CD8-positive, alpha-beta memory T cell (primary cell): ENCODE measurements around the gene TTC28. TPM values are rescaled to one million over a fixed set of nuclear protein-coding genes. Genes with fewer than 3 reads are reported as not detected.

ENCODE experiments used
- CTCF ChIA-PET: fragments of 350-600 bp; sonication (Branson Sonifier 250); formaldehyde crosslinking; loops from one replicate; lab custom pipeline; 2021; ENCODE audit warnings: antibody characterized with exemption; lab: Charles Lee
- POLR2A ChIA-PET: fragments of 350-600 bp; sonication (Branson Sonifier 250); formaldehyde crosslinking; loops from one replicate; lab custom pipeline; 2021; ENCODE audit warnings: antibody characterized with exemption; lab: Charles Lee
- DNase-seq, 5 donors: peaks; one replicate each; pipeline versions ENCODE4 v3.0.0 to v3.0.0-alpha.2; 2020 to 2022; ENCODE audit warnings: mixed read lengths in 1 of 5
- H3K27ac ChIP-seq: one replicate; pipeline ENCODE4 v1.7.0; 2013; ENCODE audit warnings: low read depth, mild to moderate bottlenecking, low read length, moderate library complexity
- H3K27me3 ChIP-seq: 2 replicates; pipeline ENCODE4 v1.7.0; 2013; ENCODE audit warnings: low read length, mild to moderate bottlenecking; ENCODE audit not compliant: insufficient read depth, poor library complexity, severe bottlenecking
- H3K36me3 ChIP-seq: 2 replicates; pipeline ENCODE4 v1.7.0; 2013; ENCODE audit warnings: mild to moderate bottlenecking, low read length, moderate library complexity; ENCODE audit not compliant: insufficient read depth
- H3K4me1 ChIP-seq: 2 replicates; pipeline ENCODE4 v1.7.0; 2013; ENCODE audit warnings: mild to moderate bottlenecking, low read length, moderate library complexity; ENCODE audit not compliant: insufficient read depth
- H3K4me3 ChIP-seq: 2 replicates; pipeline ENCODE4 v1.7.0; 2013; ENCODE audit warnings: mild to moderate bottlenecking, low read length
- H3K9me3 ChIP-seq: 2 replicates; pipeline ENCODE4 v1.7.0; 2013; ENCODE audit warnings: mild to moderate bottlenecking, low read length
- H3K27ac Mint-ChIP-seq, 8 donors: one replicate each; pipeline ENCODE4 v1.8.0; 2020 to 2021; ENCODE audit warnings: mixed read lengths in 8 of 8, mild to moderate bottlenecking in 6 of 8, inconsistent platforms in 3 of 8, moderate library complexity in 3 of 8
- H3K27me3 Mint-ChIP-seq, 2 donors: one replicate each; pipeline ENCODE4 v1.8.0; 2020 to 2021; ENCODE audit warnings: mixed read lengths in 2 of 2, mild to moderate bottlenecking in 1 of 2, moderate library complexity in 1 of 2
- H3K36me3 Mint-ChIP-seq, 3 donors: one replicate each; pipeline ENCODE4 v1.8.0; 2020 to 2021; ENCODE audit warnings: mixed read lengths in 3 of 3, inconsistent platforms in 1 of 3, mild to moderate bottlenecking in 1 of 3
- H3K4me1 Mint-ChIP-seq, 3 donors: one replicate each; pipeline ENCODE4 v1.8.0; 2020 to 2021; ENCODE audit warnings: mixed read lengths in 3 of 3, inconsistent platforms in 1 of 3, mild to moderate bottlenecking in 1 of 3
- H3K4me3 Mint-ChIP-seq, 7 donors: one replicate each; pipeline ENCODE4 v1.8.0; 2020 to 2021; ENCODE audit warnings: mixed read lengths in 7 of 7, mild to moderate bottlenecking in 6 of 7, moderate library complexity in 4 of 7, inconsistent platforms in 2 of 7
- H3K9me3 Mint-ChIP-seq, 5 donors: one replicate each; pipeline ENCODE4 v1.8.0; 2020 to 2022; ENCODE audit warnings: mixed read lengths in 5 of 5, mild to moderate bottlenecking in 3 of 5, moderate library complexity in 2 of 5, inconsistent platforms in 1 of 5
- polyA plus RNA-seq: library from polyadenylated mRNA; unstranded; fragments of 300-500 nt; fragmentation: Illumina TruSeq; gene quantifications from one replicate; pipeline ENCODE4 v1.2.3, GENCODE V29; 2021
- total RNA-seq, 2 experiments: library from RNA; stranded (reverse); gene quantifications; one replicate each; pipeline ENCODE4 v1.2.3, GENCODE V29; 2021

TTC28 gene
- total and polyA plus RNA-seq, 3 experiments from 2014 or later: 0.24 to 0.60 (median 0.51) TPM

DNA sequence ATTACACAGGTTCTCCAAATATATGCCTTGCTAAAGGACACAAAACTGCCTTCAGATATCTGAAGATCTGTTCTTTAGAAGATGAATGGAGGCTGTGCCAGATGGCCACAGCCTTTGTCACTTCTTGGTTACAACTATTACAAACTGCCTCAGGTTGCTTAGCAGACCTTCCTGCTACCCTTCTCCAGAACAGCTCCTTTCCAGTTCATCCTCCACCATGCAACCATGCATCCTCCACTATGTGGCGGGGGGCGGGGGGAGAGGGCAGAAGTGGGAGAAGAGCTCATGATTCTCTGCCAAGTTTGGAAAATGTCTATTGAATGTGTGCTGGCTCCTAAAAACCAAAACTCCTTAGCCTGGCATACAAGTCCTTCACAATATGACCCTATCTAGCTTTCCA, 267.5 kb downstream of the TTC28 start:
- Histone ChIP-seq H3K4me1 (no peaks in the 10 kb centered on the region), H3K9me3 (no peaks in the 10 kb centered on the region), H3K27ac (no peak overlapping the region), H3K4me3 (no peak overlapping the region), H3K27me3 (no peaks in the 10 kb centered on the region), H3K36me3 (no peaks in the 10 kb centered on the region)
- Mint-ChIP-seq H3K9me3 (no peaks in the 10 kb centered on the region), H3K4me3 (no peak overlapping the region), H3K27me3 (peaks cover 6 to 37% of the 10 kb centered on the region in 2 donors), H3K36me3 (no peaks in the 10 kb centered on the region), H3K27ac (peak overlapping the region in 1 of 8 donors; percentile 26), H3K4me1 (no peaks in the 10 kb centered on the region)
- no peak for DNase-seq
- CTCF ChIA-PET: no interaction called here
- POLR2A ChIA-PET: no interaction called here

GRCh38 chr22:28411125-28411524, 268.5 kb downstream of the TTC28 start:
- Histone ChIP-seq H3K36me3 (no peaks in the 10 kb centered on the region), H3K27me3 (no peaks in the 10 kb centered on the region), H3K4me1 (no peaks in the 10 kb centered on the region), H3K27ac (no peak overlapping the region), H3K9me3 (no peaks in the 10 kb centered on the region), H3K4me3 (no peak overlapping the region)
- H3K9me3 Mint-ChIP-seq: no peaks in the 10 kb centered on the region
- no peak for DNase-seq
- H3K36me3 Mint-ChIP-seq: no peaks in the 10 kb centered on the region
- POLR2A ChIA-PET: no interaction called here
- H3K4me3 Mint-ChIP-seq: no peak overlapping the region
- H3K27ac Mint-ChIP-seq: no peak overlapping the region
- H3K27me3 Mint-ChIP-seq: peaks cover 4 to 31% of the 10 kb centered on the region in 2 donors
- CTCF ChIA-PET: no interaction called here
- H3K4me1 Mint-ChIP-seq: no peaks in the 10 kb centered on the region

GRCh38 chr22:28410050-28410816, 269.4 kb downstream of the TTC28 start:
- Mint-ChIP-seq H3K4me1 (no peaks in the 10 kb centered on the region), H3K9me3 (no peaks in the 10 kb centered on the region), H3K27ac (no peak overlapping the region), H3K4me3 (no peak overlapping the region), H3K27me3 (peaks cover 4 to 27% of the 10 kb centered on the region in 2 donors), H3K36me3 (no peaks in the 10 kb centered on the region)
- no peak overlapping the region for H3K27ac ChIP-seq
- H3K27me3 ChIP-seq: no peaks in the 10 kb centered on the region
- CTCF ChIA-PET: no interaction called here
- no peaks in the 10 kb centered on the region for H3K9me3 ChIP-seq
- H3K36me3 ChIP-seq: no peaks in the 10 kb centered on the region
- POLR2A ChIA-PET: no interaction called here
- no peak for DNase-seq
- no peak overlapping the region for H3K4me3 ChIP-seq
- no peaks in the 10 kb centered on the region for H3K4me1 ChIP-seq

DNA sequence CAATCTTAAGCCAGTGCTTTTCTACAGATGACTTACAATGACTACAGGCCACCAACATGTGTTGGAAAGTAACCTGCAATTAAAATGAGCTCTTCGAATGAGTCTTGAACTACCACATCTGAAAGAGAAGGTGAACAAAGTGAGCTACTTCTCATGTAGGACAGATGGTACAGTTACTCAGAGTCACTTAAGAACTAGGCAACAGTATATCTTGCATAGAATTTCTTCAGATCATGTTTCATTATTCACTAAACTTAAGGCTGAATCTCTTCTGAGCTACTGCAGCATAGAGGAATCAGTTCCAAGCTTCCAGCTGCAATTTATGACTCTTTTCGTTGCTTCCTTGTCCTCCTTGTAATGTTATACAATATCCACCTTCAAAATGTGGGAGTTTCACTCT, 270.9 kb downstream of the TTC28 start:
- H3K4me1 ChIP-seq: no peaks in the 10 kb centered on the region
- no peak overlapping the region for H3K27ac ChIP-seq
- POLR2A ChIA-PET: no interaction called here
- H3K9me3 Mint-ChIP-seq: no peaks in the 10 kb centered on the region
- H3K4me3 Mint-ChIP-seq: no peak overlapping the region
- H3K27me3 Mint-ChIP-seq: peaks cover 4 to 19% of the 10 kb centered on the region in 2 donors
- H3K4me3 ChIP-seq: no peak overlapping the region
- DNase-seq: no peak
- no peaks in the 10 kb centered on the region for H3K9me3 ChIP-seq
- H3K27me3 ChIP-seq: no peaks in the 10 kb centered on the region
- H3K36me3 ChIP-seq: no peaks in the 10 kb centered on the region
- no peak overlapping the region for H3K27ac Mint-ChIP-seq
- no peaks in the 10 kb centered on the region for H3K36me3 Mint-ChIP-seq
- no peaks in the 10 kb centered on the region for H3K4me1 Mint-ChIP-seq
- CTCF ChIA-PET: no interaction called here

DNA sequence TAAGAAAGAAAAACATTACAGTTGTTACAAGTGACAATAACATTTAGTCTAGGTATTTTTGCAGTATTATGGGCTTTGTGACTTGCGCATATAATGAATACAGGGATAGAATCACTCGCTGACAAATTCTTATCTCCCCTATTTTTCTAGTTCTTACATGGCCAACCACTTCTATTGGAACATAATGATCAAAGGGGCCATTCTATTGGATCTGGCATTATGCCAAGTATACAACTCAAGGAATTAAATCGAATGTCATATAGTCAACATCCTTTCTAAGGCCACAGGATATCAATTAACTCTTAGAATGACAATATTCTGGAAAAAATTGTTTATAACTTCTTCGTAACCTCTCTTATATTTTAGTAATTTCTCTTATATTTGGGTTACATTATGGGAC, 272.0 kb downstream of the TTC28 start:
- Histone ChIP-seq H3K4me1 (no peaks in the 10 kb centered on the region), H3K4me3 (no peak overlapping the region), H3K27ac (no peak overlapping the region), H3K27me3 (no peaks in the 10 kb centered on the region), H3K36me3 (no peaks in the 10 kb centered on the region), H3K9me3 (no peaks in the 10 kb centered on the region)
- Mint-ChIP-seq H3K36me3 (no peaks in the 10 kb centered on the region), H3K4me3 (no peak overlapping the region), H3K4me1 (no peaks in the 10 kb centered on the region), H3K9me3 (no peaks in the 10 kb centered on the region), H3K27ac (no peak overlapping the region), H3K27me3 (peaks cover 0 to 15% of the 10 kb centered on the region in 2 donors)
- POLR2A ChIA-PET: no interaction called here
- no peak for DNase-seq
- CTCF ChIA-PET: no interaction called here

- no peaks in the 10 kb centered on the region for H3K36me3 ChIP-seq
- H3K27ac ChIP-seq: no peak overlapping the region
- no peak for DNase-seq
- ChIA-PET POLR2A (no interaction called here), CTCF (no interaction called here)
- no peaks in the 10 kb centered on the region for H3K4me1 ChIP-seq
- Mint-ChIP-seq H3K27me3 (peaks cover 0 to 11% of the 10 kb centered on the region in 2 donors), H3K9me3 (no peaks in the 10 kb centered on the region), H3K4me1 (no peaks in the 10 kb centered on the region), H3K4me3 (no peak overlapping the region), H3K36me3 (no peaks in the 10 kb centered on the region), H3K27ac (no peak overlapping the region)
- H3K27me3 ChIP-seq: no peaks in the 10 kb centered on the region
- no peak overlapping the region for H3K4me3 ChIP-seq
- H3K9me3 ChIP-seq: no peaks in the 10 kb centered on the region
Measured at GRCh38 chr22:28406246-28406645, 273.4 kb downstream of the TTC28 start.

DNA sequence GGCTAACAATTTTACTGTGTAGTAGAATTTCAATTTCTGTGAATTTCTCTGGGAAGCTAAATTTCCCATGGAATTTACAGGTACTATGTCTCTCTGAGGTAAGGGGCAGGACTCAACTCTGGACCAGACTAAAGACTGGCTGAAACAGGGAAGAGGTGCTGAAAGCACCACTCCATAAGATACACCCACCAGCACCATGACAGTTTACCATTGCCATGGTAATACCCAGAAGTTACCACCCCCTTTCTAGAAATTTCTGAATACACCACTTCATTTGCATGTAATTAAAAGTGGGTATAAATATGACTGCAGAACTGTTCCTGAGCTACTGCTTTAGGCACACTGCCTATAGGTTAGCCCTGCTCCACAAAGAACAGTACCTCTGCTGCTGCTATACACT, 274.1 kb downstream of the TTC28 start:
- no peaks in the 10 kb centered on the region for H3K4me1 Mint-ChIP-seq
- H3K4me1 ChIP-seq: no peaks in the 10 kb centered on the region
- H3K4me3 Mint-ChIP-seq: no peak overlapping the region
- POLR2A ChIA-PET: no interaction called here
- peaks cover 1 to 8% of the 10 kb centered on the region in 2 donors for H3K27me3 Mint-ChIP-seq
- CTCF ChIA-PET: no interaction called here
- no peak overlapping the region for H3K27ac ChIP-seq
- H3K36me3 ChIP-seq: no peaks in the 10 kb centered on the region
- no peak overlapping the region for H3K4me3 ChIP-seq
- no peak overlapping the region for H3K27ac Mint-ChIP-seq
- H3K9me3 ChIP-seq: no peaks in the 10 kb centered on the region
- H3K36me3 Mint-ChIP-seq: no peaks in the 10 kb centered on the region
- H3K9me3 Mint-ChIP-seq: no peaks in the 10 kb centered on the region
- no peaks in the 10 kb centered on the region for H3K27me3 ChIP-seq
- no peak for DNase-seq

DNA sequence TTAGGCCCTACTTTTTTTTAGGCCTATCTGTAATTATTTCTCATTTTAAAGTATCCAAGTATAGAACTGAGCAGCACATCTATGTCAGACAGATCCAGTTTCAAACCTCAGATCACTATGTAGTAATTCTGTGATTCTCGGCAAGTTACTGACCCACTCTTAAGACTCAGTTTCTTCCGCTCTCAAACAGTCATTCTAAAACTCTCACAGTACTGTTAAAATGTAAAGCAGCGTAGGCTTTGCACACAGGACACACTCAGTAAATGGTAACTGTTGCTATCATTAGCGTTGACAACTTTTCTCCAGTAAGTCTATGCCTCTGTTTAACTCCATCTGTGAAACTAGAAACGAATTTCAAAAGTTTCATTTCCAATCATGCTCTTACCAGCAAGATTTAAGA, 277.1 kb downstream of the TTC28 start:
- no peak overlapping the region for H3K4me3 Mint-ChIP-seq
- H3K27ac Mint-ChIP-seq: no peak overlapping the region
- no peaks in the 10 kb centered on the region for H3K9me3 Mint-ChIP-seq
- H3K27me3 ChIP-seq: no peaks in the 10 kb centered on the region
- POLR2A ChIA-PET: no interaction called here
- H3K36me3 ChIP-seq: no peaks in the 10 kb centered on the region
- no peaks in the 10 kb centered on the region for H3K36me3 Mint-ChIP-seq
- DNase-seq: no peak
- H3K4me1 Mint-ChIP-seq: no peaks in the 10 kb centered on the region
- no peaks in the 10 kb centered on the region for H3K9me3 ChIP-seq
- CTCF ChIA-PET: interaction anchor here (0.6 kb wide), 1 partner anchor 10 kb away, joined by 3 read pairs; no protein-coding TSS in a partner anchor
- H3K27ac ChIP-seq: no peak overlapping the region
- no peaks in the 10 kb centered on the region for H3K4me1 ChIP-seq
- no peak overlapping the region for H3K4me3 ChIP-seq
- peaks cover 1 to 3% of the 10 kb centered on the region in 2 donors for H3K27me3 Mint-ChIP-seq
